Mammary epithelial cell (primary cell): ENCODE data around the gene CCDC69.

Experiments
- EZH2 ChIP-seq: IDR thresholded peaks from 2 replicates; pipeline ENCODE4 v1.6.1; 2012; ENCODE audit warnings: low read length, inconsistent platforms, borderline replicate concordance
- TF ChIP-seq, protein P1 (sequence below), 2 donors: IDR thresholded peaks in 1 of 2; conservative IDR thresholded peaks in 1 of 2; 2 replicates each; pipeline ENCODE4 v1.5.1; 2011 to 2012; ENCODE audit warnings: inconsistent platforms in 2 of 2, low read length in 2 of 2, mild to moderate bottlenecking in 2 of 2, control low read depth in 1 of 2, low read depth in 1 of 2; ENCODE audit not compliant: insufficient read depth in 1 of 2; ENCODE audit errors: extremely low read depth in 1 of 2

DNA sequence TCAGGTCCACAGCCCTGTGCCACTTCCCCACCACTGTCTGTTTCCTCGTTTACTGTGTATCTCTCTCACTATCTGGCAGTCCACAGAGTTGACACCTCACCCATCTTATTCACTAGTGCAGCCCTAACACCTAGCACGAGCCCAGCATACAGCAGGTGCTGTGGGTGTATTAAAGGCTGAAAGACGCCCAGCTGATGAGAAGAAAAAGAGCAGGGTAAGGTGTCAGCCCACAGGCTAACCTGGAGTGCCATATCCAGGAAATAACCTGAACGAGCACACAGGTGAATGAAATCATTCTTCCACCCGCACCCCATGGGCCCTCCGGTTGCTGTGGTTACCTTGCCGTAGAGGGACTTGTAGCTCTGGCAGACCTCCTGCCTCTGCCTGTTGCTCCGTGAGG, 84.9 kb downstream of the CCDC69 start:
- TF ChIP-seq, protein P1, sequence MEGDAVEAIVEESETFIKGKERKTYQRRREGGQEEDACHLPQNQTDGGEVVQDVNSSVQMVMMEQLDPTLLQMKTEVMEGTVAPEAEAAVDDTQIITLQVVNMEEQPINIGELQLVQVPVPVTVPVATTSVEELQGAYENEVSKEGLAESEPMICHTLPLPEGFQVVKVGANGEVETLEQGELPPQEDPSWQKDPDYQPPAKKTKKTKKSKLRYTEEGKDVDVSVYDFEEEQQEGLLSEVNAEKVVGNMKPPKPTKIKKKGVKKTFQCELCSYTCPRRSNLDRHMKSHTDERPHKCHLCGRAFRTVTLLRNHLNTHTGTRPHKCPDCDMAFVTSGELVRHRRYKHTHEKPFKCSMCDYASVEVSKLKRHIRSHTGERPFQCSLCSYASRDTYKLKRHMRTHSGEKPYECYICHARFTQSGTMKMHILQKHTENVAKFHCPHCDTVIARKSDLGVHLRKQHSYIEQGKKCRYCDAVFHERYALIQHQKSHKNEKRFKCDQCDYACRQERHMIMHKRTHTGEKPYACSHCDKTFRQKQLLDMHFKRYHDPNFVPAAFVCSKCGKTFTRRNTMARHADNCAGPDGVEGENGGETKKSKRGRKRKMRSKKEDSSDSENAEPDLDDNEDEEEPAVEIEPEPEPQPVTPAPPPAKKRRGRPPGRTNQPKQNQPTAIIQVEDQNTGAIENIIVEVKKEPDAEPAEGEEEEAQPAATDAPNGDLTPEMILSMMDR (conservative IDR thresholded peaks at IDR 0.05 in 1 of 2, IDR thresholded peaks at IDR 0.05 in 1 of 2; ENCODE audit: extremely low read depth in 1 of 2, insufficient read depth in 1 of 2, low read depth in 1 of 2, low read length in 2 of 2), result no peak
- TF ChIP-seq EZH2, result no peak
